GM18870 (cell line): Measurements from ENCODE around the gene EPHA1.

Experiments
- ATAC-seq: cut with Tn5 transposase; IDR thresholded peaks from one replicate; pipeline ENCODE4 v1.9.1; 2021; ENCODE audit warnings: moderate library complexity; ENCODE audit not compliant: unreplicated experiment

Gene EPHA1

DNA sequence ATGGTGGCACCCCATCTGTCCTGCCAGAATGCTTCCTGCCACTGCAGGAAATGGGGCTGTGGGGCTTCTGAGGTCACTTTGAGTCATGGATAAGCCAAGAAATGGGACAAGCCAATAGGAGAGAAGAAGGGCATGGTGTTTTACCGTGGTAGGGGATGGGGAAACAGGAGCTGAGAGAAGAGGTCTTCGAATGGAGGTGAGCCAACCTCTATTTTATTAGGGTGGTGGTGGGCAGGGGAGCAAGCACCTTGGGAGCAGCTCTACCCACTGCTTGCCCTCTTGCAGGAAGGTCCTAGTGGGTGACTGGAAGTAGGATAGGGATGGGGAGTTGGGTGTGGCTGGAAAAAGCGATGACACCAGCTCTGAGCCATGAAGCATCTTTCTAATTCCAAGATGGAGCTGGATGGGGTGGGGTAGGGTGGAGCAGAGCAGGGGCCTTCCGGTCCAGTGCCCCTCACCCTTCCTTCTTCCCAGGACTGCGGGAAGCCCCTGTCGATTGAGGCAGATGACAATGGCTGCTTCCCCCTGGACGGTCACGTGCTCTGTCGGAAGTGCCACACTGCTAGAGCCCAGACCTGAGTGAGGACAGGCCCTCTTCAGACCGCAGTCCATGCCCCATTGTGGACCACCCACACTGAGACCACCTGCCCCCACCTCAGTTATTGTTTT lies 18.4 kb downstream of the EPHA1 start:
- no peak for ATAC-seq

DNA sequence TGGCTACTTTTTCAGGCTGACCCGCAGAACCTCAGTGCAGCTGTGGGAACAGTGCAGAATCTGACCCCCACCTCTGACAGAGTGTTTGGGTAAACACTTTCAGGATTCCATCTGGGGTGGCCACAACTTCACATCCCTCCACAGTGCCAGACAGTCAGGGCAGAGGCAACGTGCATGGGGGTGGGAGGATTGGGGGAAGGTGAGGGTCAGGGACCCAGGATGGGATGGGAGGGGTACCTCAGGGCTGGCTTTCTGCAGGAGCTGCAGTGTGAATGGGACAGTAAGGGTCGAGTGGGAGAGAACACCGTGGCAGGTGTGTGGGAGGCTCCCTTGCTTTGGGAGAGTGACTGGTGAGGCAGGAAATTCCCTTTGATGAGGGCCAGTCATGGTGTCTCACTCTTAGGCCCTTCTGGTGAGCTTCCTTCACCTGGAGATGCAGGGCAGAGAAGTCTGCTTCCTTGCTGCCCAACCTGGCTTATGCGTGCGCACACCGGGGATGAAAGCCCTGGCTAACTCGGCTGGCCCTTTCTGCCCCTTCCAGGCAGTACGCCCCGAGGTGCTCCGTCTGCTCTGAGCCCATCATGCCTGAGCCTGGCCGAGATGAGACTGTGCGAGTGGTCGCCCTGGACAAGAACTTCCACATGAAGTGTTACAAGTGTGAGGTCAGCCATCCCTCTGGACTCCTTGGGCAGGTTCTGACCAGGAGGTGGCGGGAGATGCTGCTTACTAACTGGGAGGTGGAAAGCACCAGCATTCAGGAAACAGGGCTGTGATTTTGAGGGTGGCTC lies 19.1 kb downstream of the EPHA1 start:
- ATAC-seq, result no peak

DNA sequence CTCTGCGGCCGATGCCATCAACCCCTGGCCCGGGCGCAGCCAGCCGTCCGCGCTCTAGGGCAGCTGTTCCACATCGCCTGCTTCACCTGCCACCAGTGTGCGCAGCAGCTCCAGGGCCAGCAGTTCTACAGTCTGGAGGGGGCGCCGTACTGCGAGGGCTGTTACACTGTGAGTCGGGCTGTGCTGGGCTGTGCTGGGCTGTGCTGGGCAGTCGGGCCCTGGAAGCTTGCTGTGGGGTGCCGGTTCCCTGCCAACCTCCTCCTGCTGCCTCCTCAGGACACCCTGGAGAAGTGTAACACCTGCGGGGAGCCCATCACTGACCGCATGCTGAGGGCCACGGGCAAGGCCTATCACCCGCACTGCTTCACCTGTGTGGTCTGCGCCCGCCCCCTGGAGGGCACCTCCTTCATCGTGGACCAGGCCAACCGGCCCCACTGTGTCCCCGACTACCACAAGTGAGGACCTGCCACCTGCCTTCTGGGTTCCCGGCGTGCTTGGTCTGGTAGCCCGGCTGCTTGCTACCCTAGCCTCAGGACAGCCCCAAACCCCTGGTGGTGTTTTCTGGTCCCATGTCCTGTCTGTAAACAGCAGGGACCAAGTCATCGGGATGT lies 20.1 kb downstream of the EPHA1 start:
- no peak for ATAC-seq

DNA sequence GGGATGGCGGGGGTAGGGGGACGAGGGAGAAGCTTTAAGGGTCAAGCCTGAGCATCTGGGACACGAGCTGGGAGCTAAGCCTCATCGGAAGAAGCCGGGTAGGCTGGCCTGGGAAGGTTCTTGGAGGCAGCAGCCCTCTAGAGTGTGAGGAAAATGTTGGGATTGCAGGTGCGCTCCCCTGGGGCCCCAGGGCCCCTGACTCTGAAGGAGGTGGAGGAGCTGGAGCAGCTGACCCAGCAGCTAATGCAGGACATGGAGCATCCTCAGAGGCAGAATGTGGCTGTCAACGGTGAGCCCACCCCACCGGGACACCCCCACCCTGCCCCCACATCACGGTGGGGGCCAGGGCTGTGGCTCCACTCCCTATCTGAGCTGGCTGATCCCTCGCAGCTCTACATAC lies 20.6 kb downstream of the EPHA1 start:
- no peak for ATAC-seq

DNA sequence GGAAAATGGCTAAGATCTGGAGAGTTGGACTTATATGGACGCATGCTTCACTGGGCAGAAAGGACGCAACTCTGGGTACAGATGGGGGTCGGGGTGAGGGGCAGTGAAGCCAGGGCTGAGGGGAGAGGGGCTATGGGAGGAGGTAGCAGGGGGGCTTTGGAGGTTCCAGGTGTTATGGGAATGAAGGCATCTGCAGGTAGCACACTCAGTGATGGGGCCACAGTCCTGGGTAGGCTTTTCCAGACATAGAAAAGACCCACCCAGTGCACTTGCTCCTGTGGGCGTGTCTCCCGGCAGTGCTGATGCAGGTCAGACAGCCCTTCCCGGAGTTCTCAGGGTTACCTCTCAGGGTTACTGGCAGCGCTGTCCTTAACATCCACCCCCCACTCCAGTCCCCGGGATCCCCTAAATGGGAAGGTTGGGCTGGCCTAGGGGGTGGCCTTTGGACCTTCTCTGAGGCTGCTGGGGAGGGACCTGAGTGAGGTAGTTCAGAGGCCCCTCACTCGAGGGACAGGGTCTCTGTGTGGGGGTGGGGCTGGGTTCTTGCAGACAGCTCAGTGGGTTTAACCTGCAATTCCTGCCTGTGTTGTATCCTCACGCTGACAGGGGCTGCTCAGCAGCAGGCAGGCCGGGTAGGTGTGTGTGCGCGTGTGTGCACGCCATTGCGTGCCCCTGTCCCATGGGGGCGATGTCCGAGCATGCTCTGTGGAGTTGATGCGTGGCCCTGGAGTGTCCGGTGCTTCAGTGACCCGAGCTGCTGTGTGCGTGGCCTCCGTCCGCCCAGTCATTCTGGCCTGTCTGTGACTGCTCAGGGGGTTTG lies 21.3 kb downstream of the EPHA1 start:
- no peak for ATAC-seq

DNA sequence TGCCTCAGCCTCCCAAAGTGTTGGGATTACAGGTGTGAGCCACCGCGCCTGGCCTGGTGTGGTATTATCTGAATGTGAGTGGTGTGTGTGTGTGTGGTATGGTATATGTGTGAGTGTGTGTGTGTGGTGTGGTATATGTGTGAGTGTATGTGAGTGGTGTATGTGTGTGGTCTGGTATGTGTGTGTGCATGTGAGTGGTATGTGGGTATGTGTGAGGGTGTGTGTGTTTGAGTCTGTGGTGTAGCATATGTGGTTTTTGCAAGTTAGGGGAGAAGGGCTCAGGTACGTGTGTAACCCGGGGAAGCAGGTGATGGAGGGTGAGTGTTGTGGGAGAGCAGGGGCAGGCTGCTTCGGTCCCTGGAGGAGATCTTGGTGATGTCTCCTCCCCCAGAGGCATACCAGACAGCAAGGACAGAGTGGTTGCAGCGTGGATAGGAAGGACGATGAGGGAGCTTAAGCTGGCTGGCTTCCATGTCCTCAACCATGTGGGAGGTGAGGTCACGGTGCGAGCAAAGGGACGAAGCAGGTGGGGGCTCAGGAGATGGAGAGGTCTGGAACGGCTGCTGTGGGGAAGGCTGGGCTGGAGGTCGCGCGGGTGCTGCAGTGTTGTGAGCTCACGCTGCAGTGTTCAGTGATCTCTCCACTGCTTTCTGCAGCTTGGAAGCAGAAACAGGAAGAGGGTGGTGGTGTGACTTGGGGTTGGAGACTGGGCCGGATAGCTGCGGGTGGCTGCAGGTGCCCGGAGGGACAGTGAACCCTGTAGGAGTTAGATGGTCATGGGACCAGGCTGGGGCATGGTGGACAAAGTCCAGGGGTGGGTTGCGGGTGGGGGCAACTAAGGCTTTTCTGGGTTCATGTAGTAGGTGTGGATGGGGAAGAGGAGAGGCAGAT lies 22.5 kb downstream of the EPHA1 start:
- ATAC-seq, result peak; percentile 35

DNA sequence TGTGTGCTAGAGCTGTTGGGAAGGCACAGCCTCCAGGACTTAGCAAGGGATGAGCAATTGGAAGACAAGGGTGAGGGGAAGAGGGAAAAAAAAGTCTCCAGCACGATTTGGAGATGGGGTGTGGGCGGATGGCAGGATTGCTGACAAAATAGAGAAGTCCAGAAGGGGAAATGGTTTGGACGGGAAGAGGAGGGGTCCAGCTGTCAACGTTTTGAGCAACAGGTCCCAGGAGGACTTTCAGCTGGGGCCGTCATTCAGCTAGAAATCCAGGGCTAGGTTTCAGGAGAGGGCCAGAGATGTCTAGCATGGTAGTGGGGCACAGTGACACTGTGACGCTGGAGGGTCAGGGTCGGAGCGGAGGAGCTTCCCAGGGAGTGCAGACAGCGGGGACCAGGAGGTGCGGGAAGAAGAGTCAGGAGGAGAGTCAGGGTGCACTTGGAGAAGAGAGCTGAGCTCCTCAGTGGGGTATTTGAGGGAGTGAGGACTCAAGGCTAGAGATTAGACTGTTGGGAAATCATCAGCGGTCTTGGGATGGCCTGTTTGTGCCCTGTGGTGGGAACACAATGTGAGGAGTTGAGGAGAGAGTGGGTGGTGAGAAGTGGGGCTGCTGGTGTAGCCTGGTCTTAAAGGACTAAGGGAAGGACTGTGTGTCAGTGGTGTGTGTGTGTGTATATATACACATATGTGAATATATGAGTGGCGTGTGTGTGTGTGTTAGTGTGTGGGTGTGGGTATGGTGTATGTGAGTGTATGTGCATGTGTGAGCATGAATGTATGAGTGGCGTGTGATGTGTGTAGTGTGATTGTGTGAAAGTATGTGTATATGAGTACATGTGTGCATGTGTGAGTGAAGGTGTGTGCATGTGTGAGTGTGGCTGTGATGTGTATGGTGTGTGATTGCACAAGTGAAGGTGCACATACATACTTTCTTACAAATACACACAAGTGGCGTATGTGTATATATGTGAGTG lies 23.7 kb downstream of the EPHA1 start:
- no peak for ATAC-seq

DNA sequence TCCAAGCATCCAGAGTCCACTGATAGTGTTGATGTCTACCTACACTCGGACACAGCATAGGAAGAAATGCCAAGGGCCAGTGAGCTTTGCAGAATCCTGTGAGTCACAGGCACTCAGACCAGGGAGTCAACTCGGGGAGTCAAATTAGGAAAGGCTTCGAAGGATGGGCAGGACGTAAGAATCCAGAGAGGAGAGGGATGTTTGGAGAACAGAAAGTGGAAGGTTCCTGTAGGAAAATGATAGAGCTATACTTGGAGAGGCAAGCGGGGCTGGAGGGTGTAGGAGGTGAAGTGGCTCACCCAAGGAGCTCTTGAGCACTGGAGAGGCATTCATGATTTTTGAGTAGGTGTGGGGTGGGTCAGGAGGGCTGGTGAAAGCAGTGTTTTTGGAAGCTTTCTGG lies 24.5 kb downstream of the EPHA1 start:
- ATAC-seq, result no peak

DNA sequence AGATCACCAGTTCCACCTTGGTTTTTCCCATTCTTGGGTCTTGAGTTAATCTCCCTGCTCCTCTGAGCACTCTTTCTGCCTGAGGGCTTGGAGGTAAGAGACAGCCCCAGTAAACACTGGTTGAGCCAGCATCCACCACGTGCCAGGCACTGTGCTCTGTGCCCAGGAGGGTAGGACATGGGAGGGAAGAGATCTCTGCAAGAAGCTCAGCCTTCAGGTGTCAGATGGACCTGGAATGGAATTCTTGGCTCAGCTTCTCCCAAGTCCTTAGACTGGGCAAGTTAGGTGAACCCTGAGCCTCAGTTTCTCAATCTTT lies 25.1 kb downstream of the EPHA1 start:
- no peak for ATAC-seq

DNA sequence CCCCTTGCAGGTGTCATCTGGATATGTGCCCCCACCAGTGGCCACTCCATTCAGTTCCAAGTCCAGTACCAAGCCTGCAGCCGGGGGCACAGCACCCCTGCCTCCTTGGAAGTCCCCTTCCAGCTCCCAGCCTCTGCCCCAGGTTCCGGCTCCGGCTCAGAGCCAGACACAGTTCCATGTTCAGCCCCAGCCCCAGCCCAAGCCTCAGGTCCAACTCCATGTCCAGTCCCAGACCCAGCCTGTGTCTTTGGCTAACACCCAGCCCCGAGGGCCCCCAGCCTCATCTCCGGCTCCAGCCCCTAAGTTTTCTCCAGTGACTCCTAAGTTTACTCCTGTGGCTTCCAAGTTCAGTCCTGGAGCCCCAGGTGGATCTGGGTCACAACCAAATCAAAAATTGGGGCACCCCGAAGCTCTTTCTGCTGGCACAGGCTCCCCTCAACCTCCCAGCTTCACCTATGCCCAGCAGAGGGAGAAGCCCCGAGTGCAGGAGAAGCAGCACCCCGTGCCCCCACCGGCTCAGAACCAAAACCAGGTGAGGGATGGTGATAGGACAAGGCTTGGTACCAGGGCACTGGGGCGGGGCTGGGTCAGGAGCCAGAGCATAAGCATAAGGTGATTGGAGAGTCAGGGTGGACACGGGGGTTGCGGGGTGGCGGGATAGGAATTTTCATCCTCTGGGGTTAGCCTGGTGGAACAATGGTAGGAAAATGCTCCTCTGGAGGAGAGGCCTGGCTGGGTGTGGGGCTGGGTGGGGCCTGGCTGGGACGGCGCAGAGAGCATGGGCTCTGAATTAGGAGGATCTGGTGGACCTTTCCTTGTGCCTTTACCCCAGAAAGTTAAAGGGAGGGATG lies 25.6 kb downstream of the EPHA1 start:
- no peak for ATAC-seq

DNA sequence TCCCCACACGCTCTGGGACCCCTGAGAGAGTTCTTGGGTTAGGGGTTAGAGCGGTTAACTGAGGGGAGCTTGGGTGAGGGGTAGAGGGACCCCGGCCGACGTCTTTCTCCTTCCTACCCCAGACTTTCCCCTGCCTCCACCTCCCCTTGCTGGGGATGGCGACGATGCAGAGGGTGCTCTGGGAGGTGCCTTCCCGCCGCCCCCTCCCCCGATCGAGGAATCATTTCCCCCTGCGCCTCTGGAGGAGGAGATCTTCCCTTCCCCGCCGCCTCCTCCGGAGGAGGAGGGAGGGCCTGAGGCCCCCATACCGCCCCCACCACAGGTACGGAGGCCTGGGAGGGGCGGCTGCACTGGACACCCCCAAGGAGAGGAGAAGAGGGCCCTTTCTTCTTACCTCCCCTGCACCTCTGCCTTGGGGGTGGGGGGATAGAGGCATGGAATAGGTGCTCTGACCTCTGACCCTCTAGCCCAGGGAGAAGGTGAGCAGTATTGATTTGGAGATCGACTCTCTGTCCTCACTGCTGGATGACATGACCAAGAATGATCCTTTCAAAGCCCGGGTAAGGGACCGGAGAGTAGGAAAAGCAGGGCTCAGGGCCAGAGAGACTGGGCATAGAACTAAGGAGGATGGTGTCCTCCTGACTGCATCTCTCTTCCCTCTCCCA lies 26.4 kb downstream of the EPHA1 start:
- ATAC-seq, result no peak

DNA sequence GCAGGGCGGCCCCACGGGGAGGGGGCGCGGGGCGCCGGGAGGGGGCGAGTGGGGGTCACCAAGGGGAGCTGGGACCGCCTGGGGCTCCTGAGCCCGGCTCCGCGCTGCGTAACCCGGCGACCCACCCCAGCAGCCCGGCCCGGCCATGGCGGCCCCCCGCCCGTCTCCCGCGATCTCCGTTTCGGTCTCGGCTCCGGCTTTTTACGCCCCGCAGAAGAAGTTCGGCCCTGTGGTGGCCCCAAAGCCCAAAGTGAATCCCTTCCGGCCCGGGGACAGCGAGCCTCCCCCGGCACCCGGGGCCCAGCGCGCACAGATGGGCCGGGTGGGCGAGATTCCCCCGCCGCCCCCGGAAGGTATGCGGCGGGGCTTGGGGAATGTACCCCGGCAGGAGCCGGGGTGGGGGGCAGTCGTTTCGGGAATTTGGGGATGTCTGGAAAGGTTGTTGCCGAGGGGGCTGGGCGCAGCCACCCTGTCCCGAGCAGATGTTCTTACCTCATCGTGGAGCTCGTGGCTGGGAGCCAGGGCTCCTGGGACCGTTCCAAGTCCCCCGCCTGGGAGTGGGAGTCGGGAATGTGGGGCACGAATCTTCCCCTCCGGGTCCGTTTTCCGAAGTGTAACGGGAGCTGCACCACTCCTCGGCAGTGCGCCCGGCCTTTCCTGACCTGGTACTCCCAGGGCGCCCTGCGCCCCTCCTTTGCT lies 27.1 kb downstream of the EPHA1 start:
- peak; percentile 6 for ATAC-seq

DNA sequence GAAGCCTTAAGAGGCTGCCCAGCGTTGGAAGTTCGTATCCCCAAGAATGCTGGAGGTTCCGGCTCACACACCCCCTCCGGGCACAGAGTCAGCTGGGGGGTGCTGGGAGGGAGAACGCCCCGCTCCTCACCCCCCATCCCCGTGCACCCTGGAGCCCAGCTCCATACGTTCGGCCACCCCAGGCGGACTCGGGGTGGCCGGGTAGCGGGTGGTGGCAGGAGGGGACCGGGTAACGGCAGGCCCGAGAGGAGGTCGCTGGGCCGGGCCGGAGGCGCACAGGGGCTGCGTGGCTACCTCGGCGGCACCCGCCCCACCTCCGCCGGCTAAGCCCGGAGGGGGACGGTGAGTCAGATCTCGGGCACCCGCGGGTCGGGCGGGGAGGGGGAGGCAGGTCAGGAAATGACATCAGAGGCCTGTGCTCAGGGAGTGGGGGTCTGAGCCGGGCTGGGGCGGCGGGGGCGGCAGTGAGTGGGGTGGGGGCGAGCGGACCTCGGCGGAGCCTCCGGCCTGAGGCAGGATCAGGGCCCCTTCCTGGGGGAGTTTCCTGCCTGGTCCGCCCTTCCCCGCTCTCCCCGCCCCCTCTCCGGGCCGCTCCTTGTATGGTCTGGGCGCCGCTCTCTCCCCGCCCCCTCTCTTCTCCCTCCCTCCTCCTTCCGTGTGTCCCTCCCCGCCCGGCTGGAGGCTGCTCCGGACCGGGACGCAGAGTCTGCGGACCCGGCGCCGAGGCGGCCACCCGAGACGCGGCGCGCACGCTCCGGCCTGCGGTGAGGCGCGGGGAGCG lies 27.8 kb downstream of the EPHA1 start, which contains the start of gene ZYX:
TSS of gene ZYX (plus strand) at position 700 of the 781 bp plus-strand sequence. CDS start 227 bp downstream, outside the sequence.
- peak; percentile 52 for ATAC-seq

DNA sequence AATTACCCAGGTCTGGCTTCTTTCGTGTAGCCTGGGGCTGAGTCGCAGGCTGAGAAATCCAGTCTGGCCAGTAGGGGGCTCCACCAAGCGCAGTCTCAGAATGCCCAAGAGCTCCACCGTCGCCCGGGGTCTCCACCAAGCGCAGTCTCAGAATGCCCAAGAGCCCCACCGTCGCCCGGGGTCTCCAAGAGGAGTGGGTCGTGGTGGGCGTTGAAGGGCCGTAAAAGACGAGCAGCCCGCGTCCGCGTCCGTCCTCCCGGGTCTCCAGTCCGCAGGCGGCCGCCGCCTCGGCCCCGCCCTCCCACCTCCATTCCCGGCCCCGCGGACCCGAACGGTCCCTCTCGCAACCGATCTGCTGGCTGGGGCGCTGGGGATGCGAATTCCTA lies 28.4 kb downstream of the EPHA1 start:
- peak; percentile 62 for ATAC-seq

DNA sequence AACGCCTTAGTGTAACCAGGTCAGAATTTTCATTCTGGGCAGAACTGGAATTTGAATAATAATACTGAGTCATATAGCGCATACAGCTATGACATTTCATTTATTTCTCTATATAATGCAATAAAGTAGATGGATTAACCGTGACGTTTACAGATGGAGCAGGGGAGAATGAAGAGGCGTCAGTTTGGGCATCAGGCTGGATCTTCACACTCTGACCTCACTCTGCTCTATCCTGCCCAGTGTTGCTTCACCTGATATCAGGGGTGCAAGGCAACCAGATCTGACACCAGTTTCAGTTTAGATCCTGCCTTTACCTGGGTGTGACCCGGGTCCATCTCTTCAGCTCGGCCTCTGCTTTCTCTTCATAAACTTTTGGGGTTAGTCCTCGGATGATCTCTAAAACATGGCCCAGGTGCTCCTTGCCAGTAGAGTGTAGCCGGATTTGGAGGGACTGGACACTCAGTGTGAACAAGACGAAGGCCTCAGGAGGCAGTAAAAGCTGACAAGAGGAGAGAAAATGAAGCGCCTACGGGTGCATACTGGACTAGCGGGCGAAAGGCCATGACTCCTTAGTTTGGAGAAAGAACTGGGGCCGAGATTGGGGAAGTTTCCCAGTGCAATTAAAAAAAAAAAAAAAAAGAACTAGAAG lies 28.9 kb downstream of the EPHA1 start:
- peak; percentile 9 for ATAC-seq

DNA sequence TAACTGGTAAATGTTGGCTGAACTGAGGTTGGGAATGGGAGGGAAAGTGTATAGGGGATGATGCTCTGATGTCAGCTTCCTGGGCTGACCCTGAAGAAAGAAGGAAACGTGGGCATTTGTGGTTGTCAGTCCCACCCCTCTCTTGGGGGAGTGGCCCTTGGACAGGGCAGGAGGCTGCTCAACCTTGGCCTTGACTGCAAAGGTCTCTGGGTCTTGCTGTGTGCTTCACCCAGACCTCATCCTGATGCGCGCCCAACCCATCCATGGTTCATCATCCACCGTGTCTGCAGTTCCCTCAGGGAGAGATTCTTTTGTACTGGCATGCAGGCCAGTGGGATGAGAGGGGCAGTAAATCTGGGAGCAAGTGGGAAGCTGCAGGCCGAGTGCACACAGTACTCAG lies 32.3 kb downstream of the EPHA1 start:
- no peak for ATAC-seq
